ENCODE data around the gene GTF2H2C. TPM values are rescaled to one million over a fixed set of nuclear protein-coding genes. Genes with fewer than 3 reads are reported as not detected.
"Not testable (repeated sequence)": the region's sequence is repeated elsewhere in the genome, so short reads cannot be mapped to it uniquely, and the experiment has no call there.

The GTF2H2C gene
- 100 to 1,000 TPM in 1 of 3 donors, 10 to 100 TPM in 2; 67.8 to 108 (median 94.3) TPM for total RNA-seq

DNA sequence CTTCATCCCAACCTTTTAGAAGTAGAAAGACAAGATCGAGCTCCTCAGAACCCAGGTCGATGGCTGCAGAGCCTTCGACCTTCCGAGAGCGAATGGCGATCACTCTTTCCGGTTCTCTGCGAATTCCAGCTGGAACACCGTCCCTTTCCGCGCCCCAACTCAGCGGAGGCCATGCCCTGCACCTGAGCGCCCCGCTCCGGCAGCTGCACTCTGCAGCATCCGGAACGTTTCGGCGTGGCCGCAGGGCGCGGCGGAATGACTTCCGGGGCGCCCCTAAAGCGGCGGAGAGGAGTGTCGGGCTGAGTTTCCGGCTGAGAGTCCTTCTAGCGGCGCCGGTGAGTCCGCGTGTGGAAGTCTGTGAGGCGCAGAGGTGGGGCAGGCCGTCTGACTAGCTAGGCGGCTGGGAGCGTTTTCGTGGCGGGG is at the start of gene GTF2H2C:
GTF2H2C (plus strand) TSS at position 284 of the 423 bp plus-strand sequence. CDS start 4,942 bp downstream, outside the sequence.
- peak; percentile 57 for DNase-seq
- not testable (repeated sequence) for H3K27me3 Mint-ChIP-seq (ENCODE audit: low read depth); H3K9me3 Mint-ChIP-seq; H3K36me3 Mint-ChIP-seq (ENCODE audit: insufficient read depth); H3K4me1 Mint-ChIP-seq (ENCODE audit: low read depth)
- ATAC-seq = peak; percentile 100
- H3K4me3 Mint-ChIP-seq = peak within 1 kb of the TSS; percentile 92

DNA sequence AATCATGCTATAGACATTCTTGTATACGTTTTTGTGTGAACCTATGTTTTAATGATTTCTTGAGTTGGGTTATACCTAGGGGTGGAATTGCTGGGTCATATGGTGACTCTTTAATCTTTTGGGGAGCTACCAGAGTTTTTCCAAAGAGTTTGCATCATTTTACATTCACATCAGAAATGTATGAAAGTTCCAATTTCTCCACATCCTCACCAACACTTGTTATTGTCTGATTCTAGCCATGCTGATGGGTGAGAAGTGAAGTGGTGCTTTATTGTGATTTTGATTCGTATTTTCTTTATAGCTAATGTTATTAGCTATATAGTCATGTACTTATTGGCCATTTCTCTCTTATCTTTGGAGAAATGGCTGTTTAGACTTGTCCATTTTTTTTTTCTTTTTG is 49.3 kb upstream of the GTF2H2C start:
- H3K36me3 Mint-ChIP-seq (ENCODE audit: insufficient read depth) = no peaks in the 10 kb centered on the region
- H3K4me3 Mint-ChIP-seq = no peak overlapping the region
- ATAC-seq = no peak
- H3K4me1 Mint-ChIP-seq (ENCODE audit: low read depth) = no peaks in the 10 kb centered on the region
- no peak for DNase-seq
- no peaks in the 10 kb centered on the region for H3K9me3 Mint-ChIP-seq
- peaks cover 2% of the 10 kb centered on the region for H3K27me3 Mint-ChIP-seq (ENCODE audit: low read depth)

DNA sequence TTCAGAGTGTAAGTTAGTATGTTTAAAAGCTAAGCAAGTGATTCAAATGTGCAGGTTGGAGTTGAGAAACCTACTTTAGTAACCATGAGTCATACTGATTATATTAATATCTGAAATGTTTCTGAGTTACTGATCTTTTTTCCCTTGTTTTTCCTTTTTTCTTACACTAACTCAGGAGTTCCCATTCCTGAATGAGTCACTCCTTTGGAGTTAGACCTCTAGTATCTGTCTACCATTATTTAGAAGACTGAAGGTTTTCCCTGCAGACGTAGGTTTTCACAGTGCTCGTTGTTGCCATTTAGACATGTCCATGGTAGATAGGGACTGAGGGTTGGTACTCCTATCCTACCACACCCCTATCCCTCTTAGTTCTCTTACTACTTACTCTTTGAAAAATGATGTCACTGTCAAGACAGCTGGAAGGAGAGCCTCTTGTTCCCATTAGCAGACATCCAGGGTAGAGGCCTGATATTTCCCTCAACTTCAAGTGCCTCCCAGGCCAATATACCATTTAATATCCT is 47.2 kb upstream of the GTF2H2C start:
- no peaks in the 10 kb centered on the region for H3K4me1 Mint-ChIP-seq (ENCODE audit: low read depth)
- peaks cover 2% of the 10 kb centered on the region for H3K27me3 Mint-ChIP-seq (ENCODE audit: low read depth)
- ATAC-seq (no peak), DNase-seq (no peak)
- no peak overlapping the region for H3K4me3 Mint-ChIP-seq
- H3K9me3 Mint-ChIP-seq = no peaks in the 10 kb centered on the region
- H3K36me3 Mint-ChIP-seq (ENCODE audit: insufficient read depth) = no peaks in the 10 kb centered on the region

DNA sequence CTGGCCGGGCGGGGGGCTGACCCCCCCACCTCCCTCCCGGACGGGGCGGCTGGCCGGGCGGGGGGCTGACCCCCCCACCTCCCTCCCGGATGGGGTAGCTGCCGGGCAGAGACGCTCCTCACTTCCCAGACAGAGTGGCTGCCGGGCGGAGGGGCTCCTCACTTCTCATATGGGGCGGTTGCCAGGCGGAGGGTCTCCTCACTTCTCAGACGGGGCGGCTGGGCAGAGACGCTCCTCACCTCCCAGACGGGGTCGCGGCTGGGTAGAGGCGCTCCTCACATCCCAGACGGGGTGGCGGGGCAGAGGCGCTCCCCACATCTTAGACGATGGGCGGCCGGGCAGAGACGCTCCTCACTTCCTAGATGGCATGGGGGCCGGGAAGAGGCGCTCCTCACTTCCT is 44.4 kb upstream of the GTF2H2C start:
- H3K4me3 Mint-ChIP-seq; DNase-seq; H3K36me3 Mint-ChIP-seq (ENCODE audit: insufficient read depth); H3K9me3 Mint-ChIP-seq; H3K27me3 Mint-ChIP-seq (ENCODE audit: low read depth); H3K4me1 Mint-ChIP-seq (ENCODE audit: low read depth); ATAC-seq: not testable (repeated sequence)

DNA sequence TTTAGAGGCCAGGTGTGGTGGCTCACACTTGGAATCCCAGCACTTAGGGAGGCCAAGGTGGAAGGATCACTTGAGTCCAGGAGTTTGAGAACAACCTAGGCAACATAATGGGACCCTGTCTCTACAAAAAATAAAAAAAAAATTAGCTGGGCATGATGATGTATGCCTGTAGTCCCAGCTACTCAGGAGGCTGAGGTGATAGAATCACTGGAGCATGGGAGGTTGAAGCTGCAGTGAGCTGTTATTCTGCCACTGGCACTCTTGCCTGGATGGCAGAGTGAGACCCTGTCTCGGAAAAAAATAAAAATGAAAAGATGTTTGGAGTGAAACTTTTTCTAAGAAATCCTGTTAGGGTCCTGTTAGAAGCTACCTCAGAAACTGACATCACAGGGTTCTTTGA is 43.2 kb upstream of the GTF2H2C start:
- H3K27me3 Mint-ChIP-seq (ENCODE audit: low read depth) = no peaks in the 10 kb centered on the region
- no peaks in the 10 kb centered on the region for H3K9me3 Mint-ChIP-seq
- no peaks in the 10 kb centered on the region for H3K36me3 Mint-ChIP-seq (ENCODE audit: insufficient read depth)

DNA sequence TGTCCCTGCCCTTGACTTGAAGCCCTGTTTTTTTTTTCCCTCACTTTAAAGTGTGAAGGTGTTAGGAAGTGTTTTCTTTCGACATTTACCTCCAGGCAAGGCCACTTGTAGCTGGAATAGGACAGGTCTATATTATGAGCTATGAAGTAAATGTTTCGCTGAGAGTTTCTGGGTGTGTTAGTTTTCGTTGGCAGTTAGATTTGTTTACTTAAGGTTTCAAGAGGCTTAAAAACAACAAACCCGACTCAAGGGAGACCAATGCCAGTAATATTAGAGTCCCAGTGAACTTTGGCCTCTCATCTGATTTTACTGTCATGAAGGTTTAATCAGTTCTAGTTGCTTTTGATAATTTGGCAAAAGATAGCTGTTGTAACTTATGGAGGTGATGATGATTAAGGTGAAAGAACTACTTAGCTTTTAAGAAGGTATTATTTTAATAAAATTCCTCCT is 42.2 kb upstream of the GTF2H2C start:
- ATAC-seq (no peak), DNase-seq (no peak)
- no peaks in the 10 kb centered on the region for H3K36me3 Mint-ChIP-seq (ENCODE audit: insufficient read depth)
- H3K27me3 Mint-ChIP-seq (ENCODE audit: low read depth) = peaks cover 2% of the 10 kb centered on the region
- H3K9me3 Mint-ChIP-seq = no peaks in the 10 kb centered on the region
- H3K4me3 Mint-ChIP-seq = no peak overlapping the region
- H3K4me1 Mint-ChIP-seq (ENCODE audit: low read depth) = no peaks in the 10 kb centered on the region

More for the DNA sequence above, 43.2 kb upstream of the GTF2H2C start:
- no peak overlapping the region for H3K4me3 Mint-ChIP-seq
- ATAC-seq (no peak), DNase-seq (no peak)
- no peaks in the 10 kb centered on the region for H3K4me1 Mint-ChIP-seq (ENCODE audit: low read depth)

DNA sequence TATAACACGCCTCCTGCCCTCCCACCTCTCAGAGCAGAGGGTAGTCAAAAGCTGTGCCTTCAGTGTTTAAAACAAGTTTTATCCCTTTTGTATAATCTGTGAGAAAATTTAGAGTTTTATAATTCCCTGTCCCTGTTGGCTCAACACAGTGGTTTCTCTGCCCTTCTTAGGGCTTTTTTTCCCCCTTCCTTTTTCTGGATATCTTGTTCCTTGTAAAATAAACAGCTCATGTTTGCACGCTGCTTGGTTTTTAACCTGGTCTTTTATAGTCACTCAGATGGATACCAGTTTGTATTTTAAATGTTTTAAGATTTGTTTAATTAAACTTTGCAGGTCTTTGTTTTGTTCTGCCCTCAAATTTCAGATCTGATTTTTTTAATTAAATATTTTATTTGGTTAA is 40.7 kb upstream of the GTF2H2C start:
- H3K9me3 Mint-ChIP-seq = no peaks in the 10 kb centered on the region
- H3K36me3 Mint-ChIP-seq (ENCODE audit: insufficient read depth) = no peaks in the 10 kb centered on the region
- DNase-seq = no peak
- H3K27me3 Mint-ChIP-seq (ENCODE audit: low read depth) = peaks cover 2% of the 10 kb centered on the region
- H3K4me3 Mint-ChIP-seq = no peak overlapping the region
- ATAC-seq = no peak
- no peaks in the 10 kb centered on the region for H3K4me1 Mint-ChIP-seq (ENCODE audit: low read depth)

DNA sequence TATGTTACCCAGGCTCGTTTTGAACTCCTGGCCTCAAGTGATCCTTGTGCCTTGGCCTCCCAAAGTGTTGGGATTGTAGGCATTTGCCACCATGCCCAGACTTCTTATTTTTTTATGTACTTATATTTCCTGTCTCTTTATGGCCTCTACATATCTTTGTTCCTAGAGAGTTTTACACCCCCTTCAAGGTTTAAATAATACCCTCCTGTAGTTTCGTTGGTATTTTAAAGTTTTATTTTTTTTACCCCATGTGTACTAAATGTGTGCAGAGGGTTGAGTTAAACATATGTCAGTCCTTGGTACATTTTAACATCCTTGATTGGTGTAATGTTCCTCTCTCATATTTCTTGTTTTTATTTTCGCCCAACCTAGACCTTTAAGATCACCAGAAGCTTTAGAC is 38.0 kb upstream of the GTF2H2C start:
- H3K9me3 Mint-ChIP-seq = no peaks in the 10 kb centered on the region
- no peaks in the 10 kb centered on the region for H3K36me3 Mint-ChIP-seq (ENCODE audit: insufficient read depth)
- H3K4me1 Mint-ChIP-seq (ENCODE audit: low read depth) = no peaks in the 10 kb centered on the region
- no peak for DNase-seq
- H3K27me3 Mint-ChIP-seq (ENCODE audit: low read depth) = peaks cover 2% of the 10 kb centered on the region
- H3K4me3 Mint-ChIP-seq = no peak overlapping the region
- ATAC-seq = no peak

DNA sequence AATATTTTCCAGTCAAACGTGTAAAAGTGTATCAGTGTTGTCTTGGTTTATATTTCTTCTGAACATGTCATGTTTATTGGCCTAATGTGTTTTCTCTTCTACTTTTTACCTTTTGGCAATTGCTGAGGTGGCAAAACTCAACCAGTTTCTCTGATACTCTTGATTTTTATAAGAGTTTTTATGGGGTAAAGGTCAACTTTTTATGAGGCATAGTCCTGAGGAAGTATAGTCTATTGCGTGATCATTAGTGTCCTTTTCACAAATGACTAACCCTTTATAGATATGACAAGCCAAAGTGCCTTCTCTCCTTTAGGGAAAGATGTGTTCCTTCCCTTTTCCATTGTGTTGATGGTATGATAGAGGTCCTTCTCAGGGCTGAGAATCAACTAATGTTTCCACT is 34.5 kb upstream of the GTF2H2C start:
- H3K36me3 Mint-ChIP-seq (ENCODE audit: insufficient read depth) = no peaks in the 10 kb centered on the region
- H3K27me3 Mint-ChIP-seq (ENCODE audit: low read depth) = peaks cover 4% of the 10 kb centered on the region
- H3K9me3 Mint-ChIP-seq = no peaks in the 10 kb centered on the region
- H3K4me1 Mint-ChIP-seq (ENCODE audit: low read depth) = no peaks in the 10 kb centered on the region
- DNase-seq (no peak), ATAC-seq (no peak)
- H3K4me3 Mint-ChIP-seq = no peak overlapping the region

DNA sequence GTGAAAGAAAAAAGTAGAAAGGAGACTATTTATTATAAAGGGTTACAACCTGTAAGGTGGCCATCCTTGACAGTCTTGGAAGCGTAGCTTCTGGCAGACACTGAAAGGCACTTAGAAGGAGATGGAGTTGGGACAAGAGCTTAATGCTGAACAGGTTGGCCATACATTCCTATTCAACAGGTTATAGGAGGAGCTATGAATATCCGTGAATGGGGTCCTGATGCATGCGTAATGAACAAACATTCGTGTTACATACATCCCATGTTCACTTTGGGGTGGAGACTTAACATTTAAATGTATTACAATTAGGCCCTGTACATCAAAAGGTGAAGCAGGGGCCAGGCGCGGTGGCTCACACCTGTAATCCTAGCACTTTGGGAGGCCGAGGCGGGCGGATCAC is 33.3 kb upstream of the GTF2H2C start:
- no peaks in the 10 kb centered on the region for H3K4me1 Mint-ChIP-seq (ENCODE audit: low read depth)
- no peak for ATAC-seq

DNA sequence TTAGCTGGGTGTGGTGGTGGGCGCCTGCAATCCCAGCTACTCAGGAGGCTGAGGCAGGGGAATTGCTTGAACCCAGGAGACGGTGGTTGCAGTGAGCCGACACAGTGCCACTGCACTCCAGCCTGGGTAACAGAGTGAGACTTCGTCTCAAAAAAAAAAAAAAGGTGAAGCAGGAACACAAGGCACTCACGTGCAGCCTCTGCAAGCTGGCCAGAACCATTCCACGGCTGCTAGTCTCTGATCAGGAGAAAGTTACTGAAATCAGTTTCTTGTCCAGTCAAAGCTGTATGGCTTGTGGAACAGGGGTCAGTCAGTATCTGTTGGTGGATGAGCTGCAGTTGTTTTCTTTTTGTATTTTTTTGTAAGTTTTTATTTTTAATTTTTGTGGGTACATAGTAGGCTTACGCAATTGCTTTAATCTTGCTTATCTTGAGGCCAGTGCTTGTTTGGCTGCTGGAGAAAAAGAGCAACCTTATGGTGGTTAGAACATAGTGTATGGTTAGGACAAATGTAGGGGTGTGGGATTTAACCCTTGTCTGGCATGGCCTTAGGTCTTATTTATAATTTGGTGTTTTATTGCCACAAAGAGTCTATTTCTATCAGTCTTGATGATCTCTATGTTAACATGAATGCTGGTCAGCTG is 32.7 kb upstream of the GTF2H2C start:
- H3K4me1 Mint-ChIP-seq (ENCODE audit: low read depth) = no peaks in the 10 kb centered on the region

More for the DNA sequence above, 33.3 kb upstream of the GTF2H2C start:
- no peak overlapping the region for H3K4me3 Mint-ChIP-seq
- H3K9me3 Mint-ChIP-seq = no peaks in the 10 kb centered on the region
- H3K36me3 Mint-ChIP-seq (ENCODE audit: insufficient read depth) = no peaks in the 10 kb centered on the region
- peaks cover 6% of the 10 kb centered on the region for H3K27me3 Mint-ChIP-seq (ENCODE audit: low read depth)
- no peak for DNase-seq

DNA sequence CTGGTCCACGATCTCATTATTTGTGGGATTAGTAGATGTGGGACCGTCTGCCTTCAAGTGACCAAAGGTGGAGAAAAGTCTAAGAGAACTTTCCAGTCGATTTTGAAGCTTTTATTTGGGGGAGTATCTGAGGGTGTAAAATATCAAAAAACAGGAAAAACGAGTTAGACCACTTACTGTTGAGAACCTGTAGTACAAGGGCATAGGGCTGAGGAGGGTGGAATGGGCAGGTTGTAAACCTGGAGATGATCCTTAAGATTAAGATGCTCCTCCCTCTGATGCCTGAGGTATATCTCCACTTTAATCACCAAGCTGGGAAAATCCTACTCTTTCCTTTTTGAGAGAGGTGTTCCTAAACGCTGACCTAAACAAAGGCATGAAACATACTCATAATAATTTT is 32.0 kb upstream of the GTF2H2C start:
- Mint-ChIP-seq H3K4me1 (ENCODE audit: low read depth) (no peaks in the 10 kb centered on the region), H3K36me3 (ENCODE audit: insufficient read depth) (no peaks in the 10 kb centered on the region), H3K27me3 (ENCODE audit: low read depth) (peaks cover 4% of the 10 kb centered on the region), H3K4me3 (no peak overlapping the region), H3K9me3 (no peaks in the 10 kb centered on the region)
- DNase-seq = no peak
- ATAC-seq = no peak

More for the DNA sequence above, 32.7 kb upstream of the GTF2H2C start:
- no peak for DNase-seq
- Mint-ChIP-seq H3K4me3 (no peak overlapping the region), H3K36me3 (ENCODE audit: insufficient read depth) (no peaks in the 10 kb centered on the region), H3K27me3 (ENCODE audit: low read depth) (peaks cover 4% of the 10 kb centered on the region), H3K9me3 (no peaks in the 10 kb centered on the region)
- no peak for ATAC-seq

DNA sequence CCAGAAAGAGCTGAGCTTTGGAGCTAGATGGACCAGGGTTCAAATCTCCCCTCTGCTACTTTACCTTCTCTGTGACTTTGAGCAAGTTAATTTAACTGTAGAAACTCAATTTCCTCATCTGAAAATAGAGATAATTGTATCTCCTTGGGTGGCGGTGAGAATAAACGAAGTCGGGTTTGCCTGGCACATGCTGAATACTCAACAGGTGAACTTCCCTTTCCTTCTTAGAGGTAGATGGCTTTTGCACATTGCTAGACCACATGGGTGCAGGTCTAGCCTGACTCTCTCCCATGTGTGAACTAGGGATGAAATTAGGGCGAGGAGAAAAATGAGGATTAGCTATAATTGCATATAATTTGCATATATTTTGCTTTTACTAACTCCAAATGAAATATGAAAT is 31.4 kb upstream of the GTF2H2C start:
- no peak for ATAC-seq
- no peak overlapping the region for H3K4me3 Mint-ChIP-seq
- no peaks in the 10 kb centered on the region for H3K4me1 Mint-ChIP-seq (ENCODE audit: low read depth)
- no peak for DNase-seq
- no peaks in the 10 kb centered on the region for H3K36me3 Mint-ChIP-seq (ENCODE audit: insufficient read depth)
- H3K9me3 Mint-ChIP-seq = no peaks in the 10 kb centered on the region
- H3K27me3 Mint-ChIP-seq (ENCODE audit: low read depth) = peaks cover 4% of the 10 kb centered on the region

DNA sequence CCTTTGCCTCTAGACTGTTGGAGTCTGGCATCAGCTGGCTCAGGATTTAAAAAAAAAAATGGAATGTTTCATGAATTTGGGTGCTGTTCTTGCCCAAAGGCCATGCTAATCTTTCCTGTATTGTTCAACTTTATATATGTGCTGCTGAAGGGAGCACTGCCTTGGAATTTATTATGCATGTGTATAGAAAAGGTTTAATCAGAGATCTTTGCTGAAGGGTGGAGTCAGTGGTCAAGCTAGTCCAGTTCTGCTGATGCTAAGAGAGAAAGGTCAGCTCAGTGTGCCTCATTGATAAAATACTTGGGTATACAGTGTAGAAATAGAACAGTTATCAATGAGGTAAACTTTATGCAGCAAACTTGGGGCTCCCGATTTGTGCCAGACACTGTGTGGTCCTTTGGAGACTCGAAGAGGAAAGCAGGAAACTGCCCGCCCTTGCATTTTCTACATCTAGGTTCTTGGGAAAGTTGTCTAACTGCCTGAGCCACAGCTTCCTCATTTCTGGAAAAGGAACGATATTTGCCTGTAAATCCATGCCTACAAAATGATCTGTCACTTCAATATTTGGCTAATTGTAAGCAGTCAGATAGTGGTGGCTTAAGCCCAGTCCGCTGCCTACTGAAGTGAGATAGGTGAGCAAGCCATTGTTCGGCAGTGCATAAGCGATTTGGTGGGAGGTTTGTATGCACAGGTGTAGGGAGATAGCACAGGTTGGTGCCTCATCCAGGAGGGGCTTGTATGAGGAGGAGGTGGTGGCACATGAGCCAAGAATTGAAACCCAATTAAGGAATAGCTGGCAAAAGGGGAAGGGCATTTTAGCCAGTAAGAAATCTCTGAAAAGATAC is 29.2 kb upstream of the GTF2H2C start:
- H3K9me3 Mint-ChIP-seq = no peaks in the 10 kb centered on the region
- no peak overlapping the region for H3K4me3 Mint-ChIP-seq

DNA sequence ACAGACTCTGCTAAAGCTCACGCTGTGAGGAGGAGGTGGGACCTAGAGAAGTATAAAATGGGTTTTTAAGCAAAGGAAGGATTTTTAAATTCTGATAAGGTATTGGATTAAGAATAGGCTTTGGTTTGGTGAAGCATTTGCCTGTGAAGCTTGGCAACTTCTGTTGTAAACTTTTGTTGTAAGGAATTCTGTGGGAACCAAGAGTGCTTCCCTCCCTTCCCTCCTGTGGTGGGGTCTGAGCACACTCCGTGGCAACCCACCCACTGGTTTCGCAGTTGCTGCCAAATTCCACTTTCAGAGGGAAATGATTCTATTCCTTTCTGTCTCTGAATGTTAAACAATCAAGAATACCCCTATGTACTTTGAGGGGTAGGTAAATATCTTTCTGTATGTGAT is 28.6 kb upstream of the GTF2H2C start:
- H3K27me3 Mint-ChIP-seq (ENCODE audit: low read depth) = peaks cover 4% of the 10 kb centered on the region
- ATAC-seq (no peak), DNase-seq (no peak)
- no peaks in the 10 kb centered on the region for H3K36me3 Mint-ChIP-seq (ENCODE audit: insufficient read depth)
- no peak overlapping the region for H3K4me3 Mint-ChIP-seq
- H3K9me3 Mint-ChIP-seq = no peaks in the 10 kb centered on the region
- H3K4me1 Mint-ChIP-seq (ENCODE audit: low read depth) = no peaks in the 10 kb centered on the region

More for the DNA sequence above, 29.2 kb upstream of the GTF2H2C start:
- ATAC-seq = no peak
- Mint-ChIP-seq H3K4me1 (ENCODE audit: low read depth) (no peaks in the 10 kb centered on the region), H3K27me3 (ENCODE audit: low read depth) (peaks cover 4% of the 10 kb centered on the region), H3K36me3 (ENCODE audit: insufficient read depth) (no peaks in the 10 kb centered on the region)
- DNase-seq = no peak
